Left forelimb (tissue), 1 donor: ENCODE measurements around the gene TMEM59.
A peak's percentile ranks its signal among the peaks of the same experiment; 100 is the strongest.
"Not testable (repeated sequence)": the region's sequence is repeated elsewhere in the genome, so short reads cannot be mapped to it uniquely, and the experiment has no call there.

ENCODE experiments used
- DNase-seq: peaks from one replicate; pipeline ENCODE4 v3.0.0-alpha.2; 2018; ENCODE audit warnings: low spot score

Gene TMEM59

GRCh38 chr1:54012008-54012325 is 41.0 kb downstream of the TMEM59 start:
- peak; percentile 41 for DNase-seq

DNA sequence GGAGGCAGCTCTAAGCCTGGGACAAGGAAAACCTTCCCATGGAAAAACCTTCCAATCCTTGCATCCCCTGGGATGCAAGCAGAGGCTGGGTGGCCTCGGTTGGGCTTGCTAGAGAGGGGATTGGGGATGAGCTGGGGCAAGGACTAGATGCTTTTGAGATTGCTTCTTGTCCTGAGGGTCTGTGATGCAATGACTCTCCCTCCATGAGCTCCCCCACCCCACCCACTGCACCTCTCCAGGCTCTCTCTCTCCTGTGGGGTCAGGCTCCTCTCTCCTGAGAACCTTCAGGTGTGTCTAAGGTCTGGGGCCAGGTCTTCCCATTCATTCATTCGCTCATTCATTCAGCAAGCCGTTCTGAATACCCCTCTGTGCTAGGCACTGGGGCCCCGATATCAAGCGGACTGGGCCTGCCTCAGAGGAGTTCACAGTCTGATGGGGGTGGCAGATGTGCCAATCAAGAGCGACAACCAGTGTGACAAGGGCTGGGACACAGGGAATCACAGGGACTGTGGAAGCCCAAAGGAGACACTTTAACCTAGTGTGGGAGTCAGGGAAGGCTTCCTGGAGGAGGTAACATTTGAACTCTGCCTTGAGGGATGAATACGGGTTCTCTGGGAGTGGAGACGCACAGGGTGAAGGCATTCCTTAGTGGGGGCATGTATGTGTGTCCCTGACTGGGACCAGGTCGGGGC is 41.5 kb downstream of the TMEM59 start:
- peak; percentile 34 for DNase-seq

DNA sequence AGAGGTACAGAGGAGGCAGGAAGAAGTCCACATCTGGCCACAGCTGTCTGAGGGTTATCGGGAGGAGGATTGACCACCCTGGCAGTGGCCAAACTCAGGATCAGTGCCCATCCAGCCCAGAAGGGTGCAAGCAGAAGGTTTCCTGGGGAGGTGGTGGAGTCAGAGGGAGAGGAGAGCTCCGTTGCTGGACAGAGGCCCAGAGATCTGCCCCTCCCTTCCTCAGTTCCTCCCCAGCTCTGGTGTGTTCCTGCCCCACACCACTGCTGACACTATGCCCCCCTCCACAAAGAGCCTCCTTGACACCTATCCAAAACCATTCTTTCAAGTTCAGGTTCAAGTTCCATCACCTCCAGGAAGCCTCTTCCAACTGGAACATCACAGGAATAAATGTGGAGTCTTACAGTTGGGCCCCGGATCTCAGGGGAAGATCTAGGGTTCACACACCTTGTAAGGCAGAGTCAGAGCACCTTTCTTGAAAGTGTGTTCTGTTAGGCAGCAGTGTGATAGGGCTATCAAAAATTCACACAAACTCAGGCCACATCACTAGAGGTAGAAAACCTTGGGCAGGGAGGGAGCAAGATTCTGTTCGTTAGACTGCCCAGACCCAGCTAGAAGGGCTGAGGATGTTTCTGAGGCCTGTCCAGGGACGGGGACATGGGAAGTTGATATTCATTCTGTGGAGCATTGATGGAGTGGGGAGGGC is 42.4 kb downstream of the TMEM59 start:
- DNase-seq = no peak

DNA sequence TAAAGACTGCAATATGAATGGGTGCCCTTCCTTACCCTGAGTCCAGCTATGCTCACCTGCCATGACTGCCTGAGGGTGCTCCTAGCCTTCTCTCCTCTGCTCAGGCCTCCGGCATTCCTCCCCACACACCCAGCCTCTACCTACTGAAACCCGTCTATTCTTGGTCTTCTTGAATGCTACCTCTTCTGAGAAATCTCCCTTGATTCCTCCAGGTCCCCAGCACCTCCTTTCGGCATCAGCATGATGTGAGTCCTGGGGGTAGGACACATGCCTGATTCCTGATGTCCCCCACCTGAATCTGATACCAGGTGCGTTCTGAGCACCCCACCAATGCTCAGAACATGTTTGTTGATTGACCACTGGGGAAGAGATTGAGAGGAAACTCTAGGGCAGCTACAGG is 43.6 kb downstream of the TMEM59 start:
- no peak for DNase-seq

DNA sequence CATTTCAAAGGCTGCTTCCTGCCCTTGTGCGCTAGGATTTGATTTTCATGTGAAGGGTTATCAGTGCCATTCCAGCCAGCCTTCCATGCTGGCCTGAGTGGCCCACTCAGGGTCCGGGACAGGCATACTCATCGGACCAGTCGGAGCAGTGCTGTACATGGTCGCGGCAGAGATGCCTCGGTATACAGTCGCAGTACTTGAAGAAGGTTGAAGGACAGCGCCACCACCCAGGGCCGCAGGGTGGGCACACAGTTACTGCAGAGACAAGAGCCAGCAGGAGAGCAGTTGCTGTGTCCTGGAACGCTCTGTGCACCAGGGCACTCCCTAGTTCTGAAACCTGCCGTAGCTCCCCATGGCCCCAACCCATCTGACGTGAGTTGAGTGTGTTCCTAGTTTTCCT is 44.1 kb downstream of the TMEM59 start:
- DNase-seq = no peak

GRCh38 chr1:54007613-54008012 is 45.4 kb downstream of the TMEM59 start:
- DNase-seq = no peak

GRCh38 chr1:54006508-54006907 is 46.5 kb downstream of the TMEM59 start:
- no peak for DNase-seq

DNA sequence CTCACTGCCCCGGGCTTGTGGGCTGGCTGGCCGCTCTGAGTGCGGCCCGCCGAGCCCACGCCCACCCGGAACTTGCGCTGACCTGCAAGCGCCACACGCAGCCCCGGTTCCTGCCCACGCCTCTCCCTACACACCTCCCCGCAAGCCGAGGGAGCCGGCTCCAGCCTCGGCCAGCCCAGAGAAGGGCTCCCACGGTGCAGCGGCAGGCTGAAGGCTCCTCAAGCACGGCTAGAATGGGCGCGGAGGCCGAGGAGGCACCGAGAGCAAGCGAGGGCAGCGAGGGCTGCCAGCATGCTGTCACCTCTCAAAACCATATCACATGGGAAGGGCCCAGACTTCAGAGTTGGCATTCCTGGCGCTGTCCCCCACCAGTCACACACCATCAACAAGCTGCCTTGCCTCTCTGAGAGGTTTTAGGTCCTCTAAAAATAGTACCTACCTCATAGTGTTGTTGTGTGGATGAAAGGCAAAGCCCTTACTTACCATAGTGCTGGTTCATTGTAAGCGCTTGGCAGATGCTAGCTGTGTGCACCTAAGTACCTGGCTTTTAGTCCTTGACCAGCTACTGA is 48.4 kb downstream of the TMEM59 start:
- DNase-seq = no peak

DNA sequence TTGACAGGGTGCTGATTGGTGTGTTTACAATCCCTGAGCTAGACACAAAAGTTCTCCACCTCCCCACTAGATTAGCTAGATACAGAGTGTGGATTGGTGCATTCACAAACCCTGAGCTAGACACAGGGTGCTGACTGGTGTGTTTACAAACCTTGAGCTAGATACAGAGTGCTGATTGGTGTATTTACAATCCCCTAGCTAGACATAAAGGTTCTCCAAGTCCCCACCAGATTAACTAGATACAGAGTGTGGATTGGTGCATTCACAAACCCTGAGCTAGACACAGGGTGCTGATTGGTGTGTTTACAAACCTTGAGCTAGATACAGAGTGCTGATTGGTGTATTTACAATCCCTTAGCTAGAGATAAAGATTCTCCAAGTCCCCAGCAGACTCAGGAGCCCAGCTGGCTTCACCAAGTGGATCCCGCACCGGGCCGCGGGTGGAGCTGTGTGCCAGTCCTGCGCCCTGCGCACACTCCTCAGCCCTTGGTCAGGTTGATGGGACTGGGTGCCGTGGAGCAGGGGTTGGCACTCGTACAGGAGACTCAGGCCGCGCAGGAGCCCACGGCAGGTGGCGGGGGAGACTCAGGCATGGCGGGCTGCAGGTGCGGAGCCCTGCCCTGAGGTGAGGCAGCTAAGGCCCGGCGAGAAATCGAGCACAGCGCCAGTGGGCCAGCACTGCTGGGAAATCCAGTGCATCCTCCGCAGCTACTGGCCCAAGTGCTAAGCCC is 49.1 kb downstream of the TMEM59 start:
- not testable (repeated sequence) for DNase-seq

DNA sequence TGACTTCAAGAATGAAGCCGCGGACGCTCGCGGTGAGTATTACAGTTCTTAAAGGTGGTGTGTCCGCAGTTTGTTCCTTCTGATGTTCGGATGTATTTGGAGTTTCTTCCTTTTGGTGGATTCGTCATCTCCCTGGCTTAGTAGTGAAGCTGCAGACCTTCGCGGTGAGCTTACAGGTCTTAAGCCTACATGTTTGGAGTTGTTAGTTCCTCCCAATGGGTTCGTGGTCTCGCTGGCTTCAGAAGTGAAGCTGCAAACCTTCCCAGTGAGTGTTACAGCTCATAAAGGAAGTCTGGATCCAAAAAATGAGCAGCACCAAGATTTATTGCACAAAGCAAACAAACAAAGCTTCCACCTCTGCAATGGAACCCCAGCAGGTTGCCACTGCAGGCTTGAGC is 49.8 kb downstream of the TMEM59 start:
- DNase-seq = no peak

DNA sequence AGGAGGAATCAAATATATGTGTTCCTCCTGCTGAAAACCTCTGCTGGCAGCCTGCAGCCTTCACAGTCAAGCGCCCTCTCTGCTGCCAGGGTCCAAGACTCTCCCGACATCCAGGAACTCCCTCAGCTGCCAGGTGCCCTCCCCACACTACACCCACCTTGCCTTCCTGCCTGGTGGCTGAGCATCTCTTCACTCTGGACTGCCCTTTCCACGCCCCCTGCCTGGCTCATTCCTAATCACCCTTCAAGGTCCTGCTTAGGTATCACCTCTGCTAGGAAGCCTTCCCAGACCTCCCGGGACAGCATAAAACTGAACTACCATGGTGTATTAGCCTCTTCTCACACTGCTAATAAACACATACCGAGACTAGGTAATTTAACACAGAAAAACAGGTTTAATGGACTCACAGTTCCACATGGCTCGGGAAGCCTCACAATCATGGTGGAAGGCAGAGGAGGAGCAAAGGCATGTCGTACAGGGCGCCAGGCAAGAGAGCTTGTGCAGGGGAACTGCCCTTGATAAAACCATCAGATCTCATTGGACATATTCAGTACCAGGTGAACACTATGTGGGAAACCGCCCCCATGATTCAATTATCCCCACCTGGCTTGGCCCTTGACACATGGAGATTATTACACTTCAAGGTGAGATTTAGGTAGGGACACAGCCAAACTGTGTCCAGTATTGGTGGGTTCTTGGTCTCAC is 50.3 kb downstream of the TMEM59 start:
- DNase-seq = no peak

- no peak for DNase-seq
Measured at GRCh38 chr1:54001591-54001990, 51.4 kb downstream of the TMEM59 start.

DNA sequence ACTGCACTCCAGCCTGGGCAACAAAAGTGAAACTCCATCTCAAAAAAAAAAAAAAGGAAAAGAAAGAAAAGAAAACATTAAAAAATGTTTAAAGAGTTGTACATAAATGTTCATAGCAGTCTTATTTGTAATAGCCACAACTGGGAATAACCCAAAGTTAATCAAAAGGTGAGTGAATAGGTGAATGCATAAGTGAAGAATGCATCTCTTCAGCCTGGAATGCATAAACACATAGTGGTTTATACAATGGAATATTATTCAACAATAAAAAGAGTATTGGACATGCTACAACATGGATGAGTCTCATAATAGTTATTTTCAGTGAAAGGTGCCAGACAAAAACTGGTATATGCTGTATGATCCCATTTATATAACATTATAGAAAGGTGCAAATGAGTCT is 53.1 kb downstream of the TMEM59 start:
- no peak for DNase-seq

- DNase-seq = no peak
Measured at GRCh38 chr1:53998223-53998622, 54.8 kb downstream of the TMEM59 start.

GRCh38 chr1:53995683-53996082 is 57.3 kb downstream of the TMEM59 start:
- DNase-seq = no peak

- not testable (repeated sequence) for DNase-seq
Measured at GRCh38 chr1:53994516-53994915, 58.5 kb downstream of the TMEM59 start.

DNA sequence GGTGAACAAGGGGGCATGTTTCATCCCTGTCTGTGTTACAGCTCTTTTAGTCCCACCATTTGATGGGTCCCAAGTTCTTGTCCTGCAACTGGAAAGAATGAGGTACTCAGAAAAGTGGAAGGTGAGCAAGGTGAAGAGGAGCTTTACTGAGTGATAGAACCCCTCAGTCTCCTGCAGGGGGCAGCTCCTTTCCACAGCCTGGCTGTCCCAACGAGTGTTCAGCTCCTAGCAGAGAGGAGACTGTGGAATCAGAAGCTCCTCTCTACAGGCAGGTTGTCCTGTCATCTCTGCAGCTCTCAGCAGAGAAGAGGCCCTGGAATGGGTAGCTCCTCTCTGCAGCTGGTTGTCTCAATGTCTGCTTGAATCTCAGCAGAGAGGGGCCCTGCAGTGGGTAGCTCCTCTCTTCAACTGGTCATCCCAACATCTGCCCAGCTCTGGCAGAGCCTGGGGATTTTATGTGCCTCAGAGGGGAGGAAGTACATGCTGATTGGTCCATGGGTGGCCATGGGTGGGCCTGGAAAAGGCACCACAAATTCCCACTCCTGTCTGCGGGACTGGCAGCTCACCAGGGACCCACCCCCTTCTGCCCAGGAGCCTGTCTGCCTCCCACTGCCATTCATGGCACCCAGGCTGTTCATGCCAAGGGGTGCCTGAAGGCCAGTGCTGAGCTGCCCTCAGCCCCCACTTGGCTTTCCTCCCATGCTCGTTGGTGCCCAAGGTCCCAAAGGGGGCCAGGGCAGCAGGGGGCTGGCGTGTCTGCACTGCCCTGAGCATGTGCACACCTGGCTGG is 60.7 kb downstream of the TMEM59 start:
- DNase-seq = no peak

DNA sequence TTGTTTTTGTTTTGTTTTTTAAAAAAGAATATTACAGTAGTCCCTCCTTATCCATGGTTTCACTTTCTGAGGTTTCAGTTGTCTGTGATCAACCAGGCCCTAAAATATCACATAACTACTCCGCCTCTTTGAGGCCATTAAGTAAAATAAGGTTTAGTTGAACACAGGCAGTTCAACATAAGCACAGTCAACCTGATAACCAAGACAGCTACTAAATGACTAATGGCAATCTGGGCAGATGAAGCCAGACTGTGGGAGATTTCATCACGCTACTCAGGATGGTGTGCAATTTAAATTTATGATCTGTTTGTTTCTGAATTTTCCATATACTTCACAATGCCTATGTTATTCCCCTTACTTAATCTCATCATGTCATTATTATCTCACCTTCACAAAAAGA is 65.1 kb downstream of the TMEM59 start:
- no peak for DNase-seq

- no peak for DNase-seq
Measured at GRCh38 chr1:53986458-53986857, 66.5 kb downstream of the TMEM59 start.

- DNase-seq = no peak
Measured at GRCh38 chr1:53984726-53985125, 68.3 kb downstream of the TMEM59 start.

- no peak for DNase-seq
Measured at GRCh38 chr1:53982763-53983104, 70.3 kb downstream of the TMEM59 start.
